Stimulated activated CD8-positive, alpha-beta memory T cell treated with anti-CD3 and anti-CD28 coated beads, Interleukin-12 subunit alpha, Interleukin-12 subunit beta, amount 100 ng/mL, for 1 hour (primary cell): Measurements from ENCODE around the gene TEKT3.

Source experiments
- DNase-seq: peaks from one replicate; pipeline ENCODE4 v3.0.0-alpha.2; 2020; ENCODE audit warnings: low read depth

Gene TEKT3

DNA sequence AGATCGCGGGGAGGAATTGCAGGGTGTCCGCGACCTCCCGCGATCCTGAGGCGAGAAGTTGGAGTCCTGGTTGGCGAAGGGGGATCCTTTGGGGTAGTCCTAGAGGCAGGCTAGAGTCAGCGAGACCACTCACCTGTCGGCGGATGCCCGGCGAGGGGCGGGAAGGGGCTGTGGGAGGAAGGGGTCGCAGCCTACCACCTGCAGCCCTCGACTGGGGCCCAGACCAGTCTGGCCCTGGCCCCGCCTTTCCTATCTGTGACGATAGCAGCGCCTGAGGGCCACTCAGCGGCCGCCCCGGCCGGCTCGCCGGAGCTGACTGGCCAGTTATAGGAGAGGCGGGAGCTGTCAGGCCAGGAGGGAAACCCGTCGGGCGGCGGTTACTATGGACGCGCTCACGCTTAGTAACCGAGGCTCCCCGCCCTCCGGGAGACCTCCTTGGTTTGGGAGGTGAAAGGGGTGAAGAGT lies at the start of gene TEKT3:
TSS of gene TEKT3 (minus strand) at position 213 of the 465 bp plus-strand sequence. CDS start 10,012 bp downstream, outside the sequence.
- DNase-seq, result no peak

DNA sequence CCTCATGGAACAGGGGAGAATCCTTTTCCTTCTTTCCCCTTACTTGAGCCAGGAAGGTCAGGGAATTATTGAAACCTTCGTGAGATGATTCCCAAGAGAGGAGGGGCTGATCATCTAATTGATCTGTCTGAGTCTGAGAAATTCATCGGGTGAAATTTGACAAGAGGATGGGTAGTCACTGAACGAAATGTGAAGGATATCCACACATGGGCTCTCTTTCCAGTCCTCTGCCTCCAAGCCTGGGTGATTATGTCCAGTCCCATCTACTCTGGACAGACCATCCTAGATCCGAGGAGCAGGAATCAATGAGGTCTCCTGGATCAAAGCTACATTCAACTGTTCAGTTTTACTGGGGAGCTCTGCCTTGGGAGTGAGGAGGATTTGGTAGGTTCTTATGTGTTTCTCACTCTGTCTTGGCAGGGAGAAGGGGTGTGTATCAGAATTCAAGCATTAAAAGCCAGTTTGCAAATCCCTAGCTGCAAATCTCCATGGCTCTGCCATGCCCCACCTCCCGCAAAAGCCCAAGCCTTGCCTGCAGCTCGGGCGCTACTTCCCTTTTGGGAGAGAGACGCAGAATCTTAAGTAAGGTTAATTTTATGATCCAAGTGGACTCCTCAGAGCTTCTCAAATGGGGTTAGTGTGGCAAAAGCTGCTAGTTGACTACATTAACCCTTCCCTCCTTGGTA lies 47.1 kb upstream of the TEKT3 start:
- no peak for DNase-seq

DNA sequence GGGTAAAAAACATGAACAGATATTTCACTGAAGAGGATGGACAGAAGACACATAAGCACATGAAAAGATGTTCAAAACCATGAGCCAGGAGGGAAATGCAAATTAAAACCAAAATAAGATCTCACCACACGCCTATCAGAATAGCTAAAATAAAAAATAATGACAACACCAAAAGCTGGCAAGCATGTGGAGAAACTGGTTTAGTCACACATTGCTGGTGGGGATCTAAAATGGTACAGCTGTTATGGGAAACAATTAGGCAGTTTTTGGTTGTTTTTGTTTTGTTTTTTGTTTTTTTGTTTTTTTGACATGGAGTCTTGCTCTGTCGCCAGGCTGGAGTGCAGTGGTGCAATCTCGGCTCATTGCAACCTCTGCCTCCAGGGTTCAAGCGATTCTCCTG lies 44.7 kb upstream of the TEKT3 start:
- DNase-seq, result no peak

DNA sequence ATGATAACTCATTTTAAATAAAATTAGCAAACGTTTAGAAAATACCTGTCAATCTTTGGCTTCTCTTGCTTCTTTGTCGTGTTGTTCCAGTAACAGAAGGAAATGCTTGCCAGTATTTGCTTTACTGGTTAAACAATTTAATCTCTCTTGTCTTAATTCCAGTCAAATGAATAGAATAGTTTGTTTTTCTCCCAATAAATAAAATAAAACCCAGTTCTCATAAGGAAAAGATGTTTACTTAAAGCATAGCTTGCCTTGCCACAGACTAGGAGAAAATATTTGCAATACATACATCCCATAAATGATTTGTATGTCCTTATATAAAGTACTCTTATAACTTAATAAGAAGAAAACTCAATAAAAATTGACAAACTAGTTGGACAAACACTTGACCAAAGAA lies 43.9 kb upstream of the TEKT3 start:
- no peak for DNase-seq

DNA sequence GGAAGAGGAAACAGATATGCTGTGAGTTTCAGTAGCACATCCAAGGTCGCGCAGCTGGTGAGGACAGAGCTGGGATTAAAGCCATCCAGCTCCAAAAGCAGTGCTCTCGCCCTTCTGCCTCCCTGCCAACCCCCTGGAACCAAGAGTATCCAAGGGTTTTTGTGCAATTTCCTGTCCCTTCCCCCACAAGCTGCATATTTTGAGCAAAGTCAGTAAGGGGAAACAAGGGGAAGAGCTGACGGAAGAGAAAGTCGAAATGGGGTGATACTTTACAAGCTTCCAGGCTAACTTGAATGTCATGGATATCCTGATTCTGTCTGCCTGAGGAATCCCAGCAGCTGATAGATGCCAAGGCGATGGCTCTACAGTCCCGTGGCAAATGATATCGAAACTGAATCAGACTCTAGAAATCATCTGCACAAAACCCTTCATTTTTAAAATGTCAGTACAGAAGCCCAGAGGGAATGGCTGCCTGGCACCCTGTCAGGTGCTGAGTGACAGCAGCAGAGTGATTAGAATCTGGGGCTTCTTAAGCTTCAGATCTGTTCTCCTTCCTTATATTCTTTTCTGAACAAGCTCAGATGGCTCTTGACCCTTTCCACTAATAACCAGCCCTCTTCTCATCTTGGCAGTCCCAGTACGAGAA lies 42.9 kb upstream of the TEKT3 start:
- no peak for DNase-seq

DNA sequence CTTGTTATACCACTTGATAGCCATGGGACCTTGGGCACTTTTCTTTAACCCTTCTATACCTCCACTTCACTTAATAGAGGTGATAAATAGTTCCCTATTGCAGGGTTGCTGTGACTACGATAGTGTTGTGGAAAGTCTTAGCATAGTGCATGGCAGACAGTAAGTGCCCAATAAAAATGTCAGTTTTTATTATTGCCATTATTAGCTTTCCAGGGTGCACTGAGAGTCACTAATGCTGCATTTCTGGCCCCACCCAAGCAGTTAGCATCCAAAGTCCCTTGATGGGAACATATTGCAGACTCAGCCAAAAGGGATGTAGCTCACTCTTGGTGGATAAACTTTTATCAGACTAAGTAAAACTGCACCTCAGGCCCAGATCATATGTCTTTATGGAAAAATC lies 41.5 kb upstream of the TEKT3 start:
- DNase-seq, result no peak

DNA sequence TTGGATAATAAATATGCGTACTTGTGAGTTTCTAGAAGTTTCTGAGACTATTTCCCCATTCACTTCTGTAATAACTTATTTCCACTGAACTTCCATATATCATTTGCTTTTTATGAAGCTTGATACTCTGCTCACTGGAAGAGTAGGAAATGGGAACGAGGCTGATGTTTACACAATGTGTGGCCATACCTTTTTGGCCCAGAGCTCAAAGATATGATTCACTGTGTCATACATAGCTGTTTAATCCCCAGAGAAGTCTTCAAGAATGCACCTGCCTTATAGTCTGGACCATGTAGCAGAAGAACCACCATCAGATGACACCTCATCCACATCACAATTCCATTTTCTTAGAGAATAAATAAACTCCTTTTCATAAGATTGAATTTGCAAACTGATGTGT lies 40.3 kb upstream of the TEKT3 start:
- no peak for DNase-seq

DNA sequence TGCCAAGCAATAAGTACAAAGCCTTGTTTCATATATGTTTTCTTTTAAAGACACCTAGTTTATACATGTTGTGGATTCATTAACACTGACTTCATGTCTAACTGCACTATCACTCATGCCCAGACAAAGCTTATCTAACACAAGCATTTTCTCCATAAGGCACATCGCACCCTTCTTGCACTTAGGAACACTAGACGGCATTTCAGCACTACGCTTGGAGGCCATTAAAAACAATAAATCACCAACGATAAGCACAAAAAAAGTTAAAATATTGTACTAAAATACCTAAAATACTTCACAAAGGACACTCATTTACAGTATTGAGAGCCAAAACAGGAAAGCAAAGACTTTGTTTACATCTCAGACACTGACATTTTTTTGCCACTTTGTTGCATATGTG lies 39.0 kb upstream of the TEKT3 start:
- no peak for DNase-seq

DNA sequence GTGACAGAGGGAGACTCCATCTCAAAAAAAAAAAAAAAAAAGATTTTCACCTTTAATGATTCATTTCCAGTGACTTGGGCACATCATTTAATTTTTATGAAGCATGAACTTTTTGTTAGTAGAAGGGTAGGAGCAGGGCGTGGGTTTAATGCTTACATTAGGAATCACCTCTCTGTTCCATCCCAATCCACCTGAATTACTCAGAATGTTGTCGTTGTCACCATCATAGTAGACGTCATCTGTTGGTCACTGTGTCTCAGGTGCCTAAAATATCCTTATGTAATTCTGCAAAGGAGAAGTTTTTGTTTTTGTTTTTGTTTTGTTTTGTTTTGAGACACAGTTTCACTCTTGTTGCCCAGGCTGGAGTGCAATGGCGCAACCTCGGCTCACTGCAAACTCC lies 38.3 kb upstream of the TEKT3 start:
- DNase-seq, result no peak

DNA sequence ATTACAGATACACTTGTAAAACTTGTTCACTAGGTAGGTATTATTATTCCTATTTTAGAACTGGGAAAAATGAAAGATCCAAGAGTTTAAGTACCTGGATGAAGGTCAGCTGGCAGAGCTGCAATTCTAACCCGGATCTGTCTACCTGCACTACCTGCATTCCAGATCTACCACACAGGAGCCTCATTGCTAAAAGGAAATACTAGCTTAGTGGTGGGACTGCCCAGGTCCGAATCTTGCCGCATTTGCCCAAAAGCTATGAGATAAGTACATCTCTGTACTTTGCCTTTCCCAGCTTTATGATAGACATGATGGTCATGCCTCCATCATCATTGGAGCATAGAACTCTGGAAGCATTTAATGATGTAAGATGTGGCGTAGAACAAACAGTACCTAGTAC lies 36.8 kb upstream of the TEKT3 start:
- DNase-seq, result no peak

DNA sequence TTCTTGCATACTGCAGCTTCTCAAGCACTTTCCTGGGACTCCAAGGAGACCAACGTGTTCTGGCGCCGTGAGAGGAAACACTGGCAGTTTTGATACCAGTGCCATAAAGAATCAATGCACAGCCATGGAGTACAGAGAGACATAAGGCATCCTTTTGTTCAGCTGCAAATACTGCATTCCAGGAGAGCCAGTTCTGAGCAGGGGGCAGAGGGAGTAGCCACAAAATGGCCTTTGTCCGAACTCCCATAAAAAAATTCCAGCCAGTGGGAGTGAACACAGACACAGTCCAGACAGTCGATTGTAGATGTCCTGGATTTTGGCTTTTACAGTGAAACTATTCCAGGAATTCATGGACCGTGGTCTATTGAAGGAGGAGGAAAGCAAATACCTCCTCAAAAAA lies 36.2 kb upstream of the TEKT3 start:
- DNase-seq, result no peak

DNA sequence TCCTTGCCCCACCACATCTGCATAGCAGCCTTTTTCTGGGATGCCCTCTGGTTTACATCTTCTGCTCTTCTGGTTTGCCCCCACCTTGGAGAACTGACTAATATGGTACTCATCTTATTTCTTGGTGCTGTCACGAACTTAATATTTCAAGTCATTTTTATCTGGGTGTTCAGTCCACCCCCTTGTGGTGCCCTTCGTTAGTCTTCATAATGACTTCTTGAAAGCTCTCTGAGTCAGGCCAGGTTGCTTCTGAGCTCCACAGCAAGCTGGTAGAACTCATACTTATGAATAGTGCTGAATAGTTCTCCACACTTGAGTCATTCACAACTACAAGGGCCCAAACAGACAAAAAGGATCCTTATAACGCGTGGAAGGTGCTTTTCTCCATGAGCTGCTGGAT lies 35.8 kb upstream of the TEKT3 start:
- no peak for DNase-seq

DNA sequence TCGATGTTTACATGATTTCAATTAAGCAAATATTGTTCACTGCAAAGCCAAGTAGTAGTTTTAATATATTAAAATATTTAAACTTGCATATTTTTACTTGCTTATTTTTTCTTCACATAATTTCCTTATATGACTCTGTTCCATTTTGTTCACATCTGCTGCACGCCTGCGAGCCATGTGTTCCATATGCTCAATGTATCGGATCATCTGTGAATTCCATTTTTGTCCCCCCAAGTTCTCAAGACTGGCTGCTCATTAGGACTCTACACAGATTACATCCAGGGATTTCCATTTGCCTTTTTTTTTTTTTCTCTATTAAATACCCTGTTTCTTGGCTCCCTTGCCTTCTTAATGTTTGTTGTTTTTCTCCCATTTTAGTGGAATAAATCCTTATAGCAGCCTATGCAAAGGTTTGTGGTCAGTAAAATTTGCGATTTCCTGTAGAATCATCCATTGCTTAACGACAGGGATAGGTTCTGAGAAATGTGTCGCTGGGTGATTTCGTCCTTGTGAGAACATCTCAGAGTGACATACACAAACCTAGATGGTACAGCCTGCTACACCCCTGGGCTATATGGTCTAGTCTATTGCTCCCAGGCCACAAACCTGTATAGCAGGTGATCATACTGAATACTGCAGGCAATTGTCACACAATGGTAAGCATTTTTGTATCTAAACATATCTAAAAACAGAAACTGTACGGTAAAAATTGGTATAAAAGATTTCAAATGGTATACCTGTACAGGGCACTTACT lies 30.2 kb upstream of the TEKT3 start:
- DNase-seq, result no peak

DNA sequence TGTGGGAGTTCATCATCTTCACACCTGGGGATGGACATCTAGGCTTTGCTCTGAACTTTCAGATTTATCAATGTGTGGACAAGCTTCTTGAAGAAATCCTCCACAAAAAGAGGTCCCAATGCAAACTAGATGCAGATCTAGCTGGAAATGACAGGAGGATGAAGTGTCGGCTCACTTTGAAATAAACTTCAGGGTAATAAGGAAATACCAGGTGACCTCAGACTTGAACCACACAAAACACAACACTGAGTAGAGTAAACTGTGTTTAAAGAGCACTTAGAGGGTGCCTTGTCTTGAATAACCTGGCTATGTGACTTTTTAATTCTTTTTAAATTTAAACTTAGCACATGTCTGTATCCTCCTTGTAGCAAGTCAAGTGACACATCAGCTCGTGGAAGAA lies 27.2 kb upstream of the TEKT3 start:
- DNase-seq, result no peak

DNA sequence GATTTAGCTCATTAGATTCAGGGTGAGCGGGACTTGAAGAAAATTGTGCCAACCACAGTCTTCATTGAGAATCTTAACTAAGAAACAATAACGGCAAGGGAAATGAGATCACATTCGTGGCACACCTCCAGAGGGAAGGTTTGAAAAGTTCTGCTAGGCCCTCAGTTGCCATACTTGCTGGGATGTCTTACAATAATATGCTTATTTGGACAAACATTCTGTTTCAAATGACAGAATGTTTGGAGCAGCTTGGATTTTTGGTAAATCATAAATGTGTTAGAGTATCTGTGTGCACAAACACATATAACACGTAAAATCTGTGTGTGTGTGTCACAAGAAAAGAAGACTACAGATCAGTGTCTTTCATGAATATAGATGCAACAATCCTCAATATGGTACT lies 24.6 kb upstream of the TEKT3 start:
- DNase-seq, result no peak

DNA sequence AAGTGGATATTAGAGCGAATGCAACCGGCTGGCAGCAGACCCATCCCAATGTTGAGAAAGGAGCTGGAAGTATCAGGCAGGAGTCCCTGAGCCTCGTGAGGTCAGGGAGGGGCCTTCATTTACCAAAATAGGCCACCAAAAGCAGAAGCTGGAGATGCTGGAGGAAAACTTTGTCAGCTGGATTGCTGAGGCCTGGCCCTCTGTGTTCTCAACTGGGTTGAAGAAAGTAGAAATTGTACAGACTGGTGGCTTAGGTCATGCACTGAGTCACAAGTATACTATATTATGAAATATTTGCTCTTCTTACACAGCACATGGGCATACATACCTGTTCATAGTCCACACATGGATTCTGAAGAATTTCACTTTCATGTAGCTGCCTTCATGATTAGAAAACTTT lies 23.2 kb upstream of the TEKT3 start:
- no peak for DNase-seq

DNA sequence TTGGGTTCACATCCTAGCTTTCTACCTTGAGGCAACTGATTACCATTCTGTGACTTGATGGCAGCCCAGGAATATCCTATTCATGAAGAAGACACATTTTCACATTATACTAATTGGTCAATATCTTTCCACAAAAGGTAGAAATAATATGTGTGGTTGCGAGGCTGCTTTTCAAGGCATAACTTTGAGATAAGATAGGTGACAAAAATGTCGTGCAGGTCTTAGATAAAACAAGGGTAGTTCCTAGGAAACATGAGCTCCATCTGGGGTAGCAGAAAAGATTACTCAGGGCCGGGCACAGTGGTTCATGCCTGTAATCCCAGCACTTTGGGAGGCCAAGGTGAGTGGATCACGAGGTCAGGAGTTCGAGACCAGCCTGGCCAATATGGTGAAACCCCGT lies 22.3 kb upstream of the TEKT3 start:
- no peak for DNase-seq

DNA sequence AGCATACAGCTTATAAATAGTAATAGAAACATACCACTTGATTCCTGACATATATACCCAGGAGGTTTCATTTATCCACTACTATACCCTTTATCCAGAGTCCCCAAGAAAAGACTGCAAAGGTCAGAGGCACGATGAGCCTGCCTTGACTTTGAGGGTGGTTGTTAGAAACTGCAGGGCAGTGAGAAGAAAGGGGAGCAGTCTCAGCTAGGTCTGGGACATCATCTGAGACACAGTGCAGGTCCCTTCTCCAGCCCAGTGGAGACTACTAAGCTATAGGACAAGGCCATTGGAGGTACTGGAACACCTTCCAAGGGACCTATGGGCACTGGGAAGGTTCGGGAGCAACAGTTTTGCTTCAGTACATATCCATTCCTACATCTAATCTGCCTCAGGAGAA lies 20.2 kb upstream of the TEKT3 start:
- no peak for DNase-seq

DNA sequence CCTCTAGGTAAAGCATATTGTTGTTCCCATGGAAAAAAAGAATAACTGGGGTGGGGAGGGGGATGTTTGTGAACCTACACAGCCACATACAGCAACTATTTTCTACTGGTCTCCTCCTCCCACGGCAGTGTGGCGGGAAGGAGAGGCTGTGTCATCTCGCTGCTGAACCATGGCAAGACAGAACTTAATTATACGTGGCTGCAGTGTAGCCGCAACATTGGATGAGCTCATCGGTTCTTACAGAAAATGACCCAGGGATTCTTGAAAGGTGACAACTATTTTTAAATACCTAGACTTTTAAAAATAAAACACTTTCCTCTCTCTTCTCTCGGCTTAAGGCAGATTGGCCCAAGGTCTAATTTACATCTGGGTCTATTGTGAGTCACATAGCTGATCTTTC lies 19.8 kb upstream of the TEKT3 start:
- no peak for DNase-seq

DNA sequence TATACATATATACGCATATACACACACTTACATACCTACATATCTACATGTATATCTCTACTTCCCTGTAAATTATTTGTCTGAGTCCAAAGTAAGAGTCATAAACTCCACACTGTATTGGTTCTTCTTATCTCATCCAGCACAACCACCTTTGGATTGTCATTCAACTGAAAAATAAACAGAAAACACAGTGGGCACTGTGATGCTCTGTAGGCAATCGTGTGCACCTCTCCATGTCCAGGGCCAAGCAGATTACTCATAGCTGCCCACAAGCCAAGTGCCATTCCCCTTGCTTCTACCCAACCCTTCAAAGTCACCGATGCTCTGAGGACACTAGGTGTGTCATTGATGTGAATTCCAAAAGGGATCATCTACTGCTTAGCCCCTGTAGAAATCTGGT lies 12.9 kb upstream of the TEKT3 start:
- DNase-seq, result no peak

DNA sequence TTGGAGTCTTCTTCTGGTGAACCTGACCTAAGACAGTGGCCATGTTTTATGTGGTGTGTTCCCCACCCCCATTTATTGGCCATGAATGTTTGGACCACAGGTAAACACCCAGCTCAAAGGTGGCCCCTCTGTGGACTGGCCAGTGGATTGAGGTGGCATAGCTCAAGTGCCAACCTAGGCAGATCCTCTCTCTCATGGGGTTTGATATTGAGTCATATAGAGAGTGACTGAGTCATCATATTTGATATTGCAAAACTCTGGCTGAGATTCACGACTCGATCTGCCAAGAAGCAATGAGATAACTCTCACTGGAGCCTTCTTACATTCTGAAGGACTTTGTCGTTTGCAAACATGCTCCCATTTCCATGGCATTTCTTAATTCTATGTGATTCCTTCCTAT lies 10.5 kb upstream of the TEKT3 start:
- DNase-seq, result no peak

DNA sequence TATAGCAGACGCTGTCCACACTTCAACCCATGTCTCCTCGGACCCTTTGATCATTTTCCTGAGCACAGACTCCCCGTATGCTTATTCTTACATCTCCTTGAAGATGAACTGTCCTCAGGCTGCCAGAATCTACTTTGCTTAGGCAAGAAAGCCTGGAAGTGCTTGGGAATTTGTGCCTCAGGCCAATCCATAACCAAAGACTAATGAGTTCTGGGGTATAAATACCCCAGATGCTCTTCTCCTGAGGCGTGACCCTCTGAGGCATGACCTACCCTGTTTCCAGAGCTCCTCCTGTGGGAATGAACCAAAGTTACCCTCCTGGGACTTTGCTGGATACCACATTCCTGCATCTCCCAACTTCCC lies 10.1 kb upstream of the TEKT3 start:
- no peak for DNase-seq

DNA sequence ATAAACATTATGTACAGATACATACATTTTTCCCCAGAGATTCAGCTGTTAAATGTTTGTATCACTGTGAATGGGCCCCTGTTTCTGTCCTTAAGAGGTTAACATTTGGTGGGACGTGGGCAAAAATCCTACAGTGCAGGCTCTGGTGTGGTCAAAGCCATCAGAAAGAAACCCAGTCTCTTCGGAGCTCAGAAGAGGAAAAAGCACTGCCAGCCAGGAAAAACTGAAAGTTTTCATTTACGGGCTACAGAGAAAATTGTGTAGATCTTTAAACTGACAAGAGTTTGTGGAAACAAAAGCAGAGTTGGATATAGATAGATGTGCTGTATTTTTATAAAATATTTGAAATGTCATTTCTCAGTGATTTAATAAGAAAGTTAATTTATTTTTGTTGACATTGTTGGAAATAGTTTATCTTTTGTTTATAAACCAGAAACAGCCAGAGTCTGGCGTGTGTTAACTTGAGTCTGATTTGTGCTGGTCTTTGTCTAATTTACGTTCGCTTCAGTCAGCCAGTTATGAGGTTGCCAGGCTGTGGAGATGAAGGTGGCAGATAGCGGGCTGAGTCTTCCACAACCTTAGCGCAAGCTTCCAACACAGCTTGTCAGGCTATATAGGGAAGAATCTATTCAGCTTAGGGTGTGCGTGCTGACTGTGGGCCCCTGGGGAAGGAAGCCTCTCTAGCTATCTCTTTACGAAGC lies 9.5 kb upstream of the TEKT3 start:
- DNase-seq, result no peak
